Stimulated activated CD4-positive, alpha-beta T cell treated with anti-CD3 and anti-CD28 coated beads, Interleukin-4, amount 100 ng/mL, for 4 hours (primary cell): ENCODE data around the gene MEP1B.
A peak's percentile ranks its signal among the peaks of the same experiment; 100 is the strongest.
"Not testable (repeated sequence)": the region's sequence is repeated elsewhere in the genome, so short reads cannot be mapped to it uniquely, and the experiment has no call there.

Source experiments
- DNase-seq, 2 experiments: peaks; one replicate each; pipeline ENCODE4 v3.0.0-alpha.2; 2020

MEP1B gene

GRCh38 chr18:32189790-32190189 lies at the start of gene MEP1B:
MEP1B (plus strand) TSS chr18:32190039; CDS start chr18:32190071, 32 bp downstream.
- no peak for DNase-seq

GRCh38 chr18:32148185-32148870 lies 41.5 kb upstream of the MEP1B start:
- DNase-seq, result no peak

GRCh38 chr18:32152705-32153448 lies 37.0 kb upstream of the MEP1B start:
- no peak for DNase-seq

- DNase-seq, result no peak
Measured at GRCh38 chr18:32156855-32157254, 33.0 kb upstream of the MEP1B start.

GRCh38 chr18:32157580-32157979 lies 32.3 kb upstream of the MEP1B start:
- DNase-seq, result no peak

GRCh38 chr18:32158108-32158624 lies 31.7 kb upstream of the MEP1B start:
- DNase-seq, result peak; percentile 53 to 62

- DNase-seq, result not testable (repeated sequence)
Measured at GRCh38 chr18:32158631-32159030, 31.2 kb upstream of the MEP1B start.

- DNase-seq, result no peak
Measured at GRCh38 chr18:32160547-32160946, 29.3 kb upstream of the MEP1B start.

- DNase-seq, result no peak
Measured at GRCh38 chr18:32167980-32168730, 21.7 kb upstream of the MEP1B start.

GRCh38 chr18:32173654-32174053 lies 16.2 kb upstream of the MEP1B start:
- DNase-seq, result no peak

GRCh38 chr18:32174719-32175118 lies 15.1 kb upstream of the MEP1B start:
- DNase-seq, result no peak

- DNase-seq, result no peak
Measured at GRCh38 chr18:32175265-32175664, 14.6 kb upstream of the MEP1B start.

GRCh38 chr18:32176745-32177144 lies 13.1 kb upstream of the MEP1B start:
- DNase-seq, result not testable (repeated sequence)

GRCh38 chr18:32177530-32177929 lies 12.3 kb upstream of the MEP1B start:
- no peak for DNase-seq

- DNase-seq, result no peak
Measured at GRCh38 chr18:32183503-32183902, 6.3 kb upstream of the MEP1B start.

- no peak for DNase-seq
Measured at GRCh38 chr18:32190209-32190608, 370 bp downstream of the MEP1B start.

GRCh38 chr18:32195881-32196815 lies 6.3 kb downstream of the MEP1B start:
- no peak for DNase-seq

GRCh38 chr18:32200766-32201165 lies 10.9 kb downstream of the MEP1B start:
- DNase-seq, result no peak

- DNase-seq, result no peak
Measured at GRCh38 chr18:32201948-32202672, 12.3 kb downstream of the MEP1B start.

- no peak for DNase-seq
Measured at GRCh38 chr18:32208023-32208422, 18.2 kb downstream of the MEP1B start.

- DNase-seq, result no peak
Measured at GRCh38 chr18:32208577-32208976, 18.7 kb downstream of the MEP1B start.
